Gastroesophageal sphincter (tissue), 3 donors: ENCODE data around the gene RABAC1.

Source experiments
- CTCF ChIP-seq, 4 experiments: fragments of 200-600 bp in 2 of 4; fragments of 450-650 bp in 2 of 4; sonication (generic) in 1 of 4; IDR thresholded peaks; one replicate each; pipeline ENCODE4 v1.5.1; 2017 to 2019; ENCODE audit warnings: antibody characterized with exemption in 4 of 4, mild to moderate bottlenecking in 2 of 4, moderate library complexity in 2 of 4
- EP300 ChIP-seq: sonication (generic); formaldehyde crosslinking; IDR thresholded peaks from one replicate; pipeline ENCODE4 v1.6.1; 2017; ENCODE audit warnings: antibody characterized with exemption, mild to moderate bottlenecking
- POLR2A ChIP-seq, 2 donors: fragments of 450-650 bp; IDR thresholded peaks; one replicate each; pipeline ENCODE4 v1.6.1; 2017; ENCODE audit warnings: antibody characterized with exemption in 2 of 2, mild to moderate bottlenecking in 2 of 2, moderate library complexity in 1 of 2

- TF ChIP-seq CTCF (IDR thresholded peaks at IDR 0.05), result no peak
- TF ChIP-seq POLR2A (IDR thresholded peaks at IDR 0.05), result no peak
- no peak for TF ChIP-seq EP300
Observed at GRCh38 chr19:41988947-41989346, 29.8 kb upstream of the RABAC1 start.
